Endothelial cell of umbilical vein (primary cell): Measurements from ENCODE around the gene GAA.

ENCODE experiments used
- EZH2 ChIP-seq: IDR thresholded peaks from 2 replicates; pipeline ENCODE4 v1.6.1; 2012; ENCODE audit warnings: borderline replicate concordance, low read depth, mild to moderate bottlenecking, moderate library complexity, low read length, inconsistent platforms; ENCODE audit not compliant: severe bottlenecking
- JUN ChIP-seq: IDR thresholded peaks from 2 replicates; pipeline ENCODE4 v1.6.1; 2011; ENCODE audit warnings: borderline replicate concordance, low read depth; ENCODE audit not compliant: insufficient read length, insufficient read depth
- MYC ChIP-seq: IDR thresholded peaks from one replicate; pipeline ENCODE4 v1.6.1; 2011; ENCODE audit warnings: mild to moderate bottlenecking, low read depth, low read length
- POLR2A ChIP-seq: IDR thresholded peaks from 2 replicates; pipeline ENCODE4 v1.6.1; 2012; ENCODE audit warnings: low read depth, mild to moderate bottlenecking, control low read depth, low read length
- POLR2AphosphoS5 ChIP-seq: IDR thresholded peaks from 2 replicates; pipeline ENCODE4 v1.6.1; 2012; ENCODE audit warnings: low read depth, mild to moderate bottlenecking, control low read depth, low read length, moderate library complexity; ENCODE audit not compliant: insufficient read depth
- TF ChIP-seq, protein P1 (sequence below), 2 donors: IDR thresholded peaks; 1 replicate in 1 of 2; 2 replicates in 1 of 2; pipeline ENCODE4 v1.5.1; 2011; ENCODE audit warnings: low read length in 2 of 2, mild to moderate bottlenecking in 2 of 2, moderate library complexity in 2 of 2, control low read depth in 1 of 2, inconsistent platforms in 1 of 2, low read depth in 1 of 2; ENCODE audit not compliant: insufficient read depth in 1 of 2; ENCODE audit errors: extremely low read depth in 1 of 2
- TF ChIP-seq, protein P2 (sequence below): IDR thresholded peaks from 2 replicates; pipeline ENCODE4 v1.6.1; 2011; ENCODE audit not compliant: insufficient read depth, insufficient read length

DNA sequence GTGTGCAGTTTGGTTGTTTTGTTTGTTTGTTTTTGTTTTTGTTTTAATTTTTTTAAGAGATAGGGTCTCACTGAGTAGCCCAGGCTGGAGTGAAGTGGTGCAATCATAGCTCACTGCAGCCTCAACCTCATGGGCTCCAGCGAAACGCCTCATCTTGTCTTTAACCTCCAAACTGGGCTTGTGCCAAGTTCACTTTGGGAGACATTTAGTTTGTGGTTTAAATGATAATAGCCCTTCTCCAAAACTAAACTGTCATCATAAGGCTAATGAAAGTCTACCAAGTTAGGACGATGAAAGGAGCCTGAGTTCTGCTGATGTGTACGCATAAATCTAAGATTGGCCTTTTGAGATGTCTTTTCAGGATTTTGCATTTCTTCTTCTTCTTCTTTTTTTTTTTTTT is 62.0 kb downstream of the GAA start:
- TF ChIP-seq, protein P1, sequence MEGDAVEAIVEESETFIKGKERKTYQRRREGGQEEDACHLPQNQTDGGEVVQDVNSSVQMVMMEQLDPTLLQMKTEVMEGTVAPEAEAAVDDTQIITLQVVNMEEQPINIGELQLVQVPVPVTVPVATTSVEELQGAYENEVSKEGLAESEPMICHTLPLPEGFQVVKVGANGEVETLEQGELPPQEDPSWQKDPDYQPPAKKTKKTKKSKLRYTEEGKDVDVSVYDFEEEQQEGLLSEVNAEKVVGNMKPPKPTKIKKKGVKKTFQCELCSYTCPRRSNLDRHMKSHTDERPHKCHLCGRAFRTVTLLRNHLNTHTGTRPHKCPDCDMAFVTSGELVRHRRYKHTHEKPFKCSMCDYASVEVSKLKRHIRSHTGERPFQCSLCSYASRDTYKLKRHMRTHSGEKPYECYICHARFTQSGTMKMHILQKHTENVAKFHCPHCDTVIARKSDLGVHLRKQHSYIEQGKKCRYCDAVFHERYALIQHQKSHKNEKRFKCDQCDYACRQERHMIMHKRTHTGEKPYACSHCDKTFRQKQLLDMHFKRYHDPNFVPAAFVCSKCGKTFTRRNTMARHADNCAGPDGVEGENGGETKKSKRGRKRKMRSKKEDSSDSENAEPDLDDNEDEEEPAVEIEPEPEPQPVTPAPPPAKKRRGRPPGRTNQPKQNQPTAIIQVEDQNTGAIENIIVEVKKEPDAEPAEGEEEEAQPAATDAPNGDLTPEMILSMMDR (IDR thresholded peaks at IDR 0.05; ENCODE audit: extremely low read depth in 1 of 2, insufficient read depth in 1 of 2, low read depth in 1 of 2, low read length in 2 of 2) = no peak
- TF ChIP-seq POLR2AphosphoS5 = no peak
- TF ChIP-seq MYC = no peak
- TF ChIP-seq EZH2 = no peak
- TF ChIP-seq POLR2A = no peak
- no peak for TF ChIP-seq JUN
- TF ChIP-seq, protein P2, sequence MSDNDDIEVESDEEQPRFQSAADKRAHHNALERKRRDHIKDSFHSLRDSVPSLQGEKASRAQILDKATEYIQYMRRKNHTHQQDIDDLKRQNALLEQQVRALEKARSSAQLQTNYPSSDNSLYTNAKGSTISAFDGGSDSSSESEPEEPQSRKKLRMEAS = no peak
